ENCODE measurements around the gene ADGRL1. TPM values are rescaled to one million over a fixed set of nuclear protein-coding genes. Genes with fewer than 3 reads are reported as not detected.
A peak's percentile ranks its signal among the peaks of the same experiment; 100 is the strongest.
"Not testable (repeated sequence)": the region's sequence is repeated elsewhere in the genome, so short reads cannot be mapped to it uniquely, and the experiment has no call there.

ADGRL1 gene
- total and polyA plus RNA-seq, 9 of the 15 experiments (the other 6 are each of a cell fraction or from before 2014, with no cell fraction given): 0.14 to 37.0 (median 8.6) TPM

DNA sequence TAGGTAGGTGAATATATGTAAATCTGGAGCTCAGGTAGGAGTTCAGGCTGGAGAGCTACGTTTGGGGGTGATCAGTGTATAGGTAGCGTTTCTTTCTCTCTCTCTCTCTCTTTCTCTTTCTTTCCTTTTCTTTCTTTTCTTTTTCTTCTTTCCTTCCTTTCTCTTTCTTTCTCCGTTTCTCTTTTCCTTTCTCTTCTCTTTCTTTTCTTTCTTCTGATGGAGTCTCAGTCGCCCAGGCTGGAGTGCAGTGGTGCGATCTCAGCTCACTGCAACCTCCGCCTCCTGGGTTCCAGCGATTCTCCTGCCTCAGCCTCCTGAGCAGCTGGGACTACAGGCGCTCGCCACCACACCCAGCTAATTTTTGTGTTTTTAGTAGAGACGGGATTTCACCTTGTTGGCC, 59.8 kb downstream of the ADGRL1 start:
- 76% methylated on average over 10 of the region's 10 CpGs for WGBS (ENCODE audit: insufficient coverage, low coverage, missing lambda C conversion rate)
- H3K9me3 ChIP-seq (replicated peaks; ENCODE audit: control insufficient read depth, insufficient read depth, low read depth, low read length); H3K4me3 ChIP-seq; H2AFZ ChIP-seq (ENCODE audit: low read depth, low read length); H3K9me1 ChIP-seq (ENCODE audit: control insufficient read depth, insufficient read depth, low read length); H3K27me3 ChIP-seq (ENCODE audit: control insufficient read depth in 2 of 2, insufficient read depth in 2 of 2, low read length in 2 of 2); H3K27ac ChIP-seq (ENCODE audit: extremely low read depth, low read depth, low read length); in situ Hi-C loops (cut with MboI); FAIRE-seq; BruUV-seq (replicated peaks); H3K79me2 ChIP-seq (ENCODE audit: control insufficient read depth, insufficient read depth, low read length); H3K36me3 ChIP-seq (ENCODE audit: control insufficient read depth, insufficient read depth, low read length); H3K9ac ChIP-seq (ENCODE audit: insufficient read depth in 1 of 2, low read depth in 2 of 2, low read length in 2 of 2); H3K4me2 ChIP-seq (ENCODE audit: insufficient read depth, low read length); ATAC-seq; DNase-seq (ENCODE audit: extremely low read depth in 1 of 4, low spot score in 3 of 4): not testable (repeated sequence)
- intact Hi-C loops (cut with micrococcal nuclease): loop anchor here (10.0 kb wide), 1 partner anchor 259 kb away; no protein-coding TSS in a partner anchor
- H3K4me1 ChIP-seq (replicated peaks in 1 of 2; ENCODE audit: control insufficient read depth in 2 of 2, insufficient read depth in 2 of 2, low read length in 2 of 2): peaks cover 21 to 36% of the 10 kb centered on the region in 2 experiments
- CTCF ChIA-PET (ENCODE audit: low intra/inter-chr PET ratio): interaction anchor here (0.5 kb wide), 1 partner anchor 286 kb away, joined by 5 read pairs; no protein-coding TSS in a partner anchor
- POLR2A ChIA-PET: interaction anchor here (0.7 to 2.8 kb wide), 4 partner anchors 10 to 196 kb away, joined by 3 to 13 read pairs (median 4); partner anchors contain the start of gene ASF1B
- H4K20me1 ChIP-seq (replicated peaks; ENCODE audit: control insufficient read depth, insufficient read depth, low read length): peaks cover 41% of the 10 kb centered on the region
- TF ChIP-seq, protein P1, sequence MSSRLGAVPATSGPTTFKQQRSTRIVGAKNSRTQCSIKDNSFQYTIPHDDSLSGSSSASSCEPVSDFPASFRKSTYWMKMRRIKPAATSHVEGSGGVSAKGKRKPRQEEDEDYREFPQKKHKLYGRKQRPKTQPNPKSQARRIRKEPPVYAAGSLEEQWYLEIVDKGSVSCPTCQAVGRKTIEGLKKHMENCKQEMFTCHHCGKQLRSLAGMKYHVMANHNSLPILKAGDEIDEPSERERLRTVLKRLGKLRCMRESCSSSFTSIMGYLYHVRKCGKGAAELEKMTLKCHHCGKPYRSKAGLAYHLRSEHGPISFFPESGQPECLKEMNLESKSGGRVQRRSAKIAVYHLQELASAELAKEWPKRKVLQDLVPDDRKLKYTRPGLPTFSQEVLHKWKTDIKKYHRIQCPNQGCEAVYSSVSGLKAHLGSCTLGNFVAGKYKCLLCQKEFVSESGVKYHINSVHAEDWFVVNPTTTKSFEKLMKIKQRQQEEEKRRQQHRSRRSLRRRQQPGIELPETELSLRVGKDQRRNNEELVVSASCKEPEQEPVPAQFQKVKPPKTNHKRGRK (tag; IDR thresholded peaks at IDR 0.05): peak; percentile 80
- TF ChIP-seq, protein P2, sequence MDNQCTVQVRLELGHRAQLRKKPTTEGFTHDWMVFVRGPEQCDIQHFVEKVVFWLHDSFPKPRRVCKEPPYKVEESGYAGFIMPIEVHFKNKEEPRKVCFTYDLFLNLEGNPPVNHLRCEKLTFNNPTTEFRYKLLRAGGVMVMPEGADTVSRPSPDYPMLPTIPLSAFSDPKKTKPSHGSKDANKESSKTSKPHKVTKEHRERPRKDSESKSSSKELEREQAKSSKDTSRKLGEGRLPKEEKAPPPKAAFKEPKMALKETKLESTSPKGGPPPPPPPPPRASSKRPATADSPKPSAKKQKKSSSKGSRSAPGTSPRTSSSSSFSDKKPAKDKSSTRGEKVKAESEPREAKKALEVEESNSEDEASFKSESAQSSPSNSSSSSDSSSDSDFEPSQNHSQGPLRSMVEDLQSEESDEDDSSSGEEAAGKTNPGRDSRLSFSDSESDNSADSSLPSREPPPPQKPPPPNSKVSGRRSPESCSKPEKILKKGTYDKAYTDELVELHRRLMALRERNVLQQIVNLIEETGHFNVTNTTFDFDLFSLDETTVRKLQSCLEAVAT (IDR thresholded peaks at IDR 0.05): peak in 1 of 2 experiments; percentile 55; a peak in 2 of 4 replicates
